ENCODE data around the gene SYT11. TPM values are rescaled to one million over a fixed set of nuclear protein-coding genes. Genes with fewer than 3 reads are reported as not detected.

Gene SYT11
- total and polyA plus RNA-seq, 2 of the 8 experiments (the other 6 are each of a cell fraction or from before 2014, with no cell fraction given) = 7.2 to 9.6 TPM

GRCh38 chr1:155877945-155878344 lies 18.6 kb downstream of the SYT11 start:
- ChIA-PET POLR2A (ENCODE audit: partially characterized antibody) (interaction anchor here (1.1 to 1.5 kb wide), 3 partner anchors 14 to 34 kb away, joined by 3 read pairs; no protein-coding TSS in a partner anchor), CTCF (ENCODE audit: partially characterized antibody) (interaction anchor here (0.5 to 1.1 kb wide), 3 partner anchors 12 to 66 kb away, joined by 3 to 5 read pairs (median 3); no protein-coding TSS in a partner anchor)
- Histone ChIP-seq H4K5ac (ENCODE audit: insufficient read length, low read depth, low read length) (no peak overlapping the region), H3K9me3 (ENCODE audit: insufficient read depth in 2 of 2, low read depth in 1 of 2, low read length in 1 of 2) (no peaks in the 10 kb centered on the region), H4K91ac (replicated peaks; ENCODE audit: insufficient read length, low read length) (no peak overlapping the region), H3K18ac (ENCODE audit: extremely low read depth, low read length) (no peak overlapping the region), H2BK20ac (ENCODE audit: low read length) (no peak overlapping the region), H3K4me1 (replicated peaks in 1 of 4; ENCODE audit: control insufficient read depth in 3 of 4, insufficient read depth in 4 of 4, low read length in 3 of 4) (no peaks in the 10 kb centered on the region), H3K9ac (replicated peaks in 1 of 4; ENCODE audit: extremely low read depth in 1 of 4, low read depth in 3 of 4, low read length in 3 of 4) (no peak overlapping the region), H4K8ac (ENCODE audit: extremely low read depth, insufficient read depth, low read length) (no peak overlapping the region), H3K36me3 (ENCODE audit: control insufficient read depth in 2 of 4, insufficient read depth in 4 of 4, low read length in 3 of 4) (no peaks in the 10 kb centered on the region), H3K23ac (ENCODE audit: insufficient read length) (no peak overlapping the region), H4K20me1 (replicated peaks in 1 of 2; ENCODE audit: control insufficient read depth in 1 of 2, insufficient read depth in 2 of 2, low read length in 2 of 2) (no peaks in the 10 kb centered on the region), H3K4me2 (ENCODE audit: insufficient read depth in 1 of 2, low read depth in 2 of 2, low read length in 2 of 2) (no peak overlapping the region), H3K23me2 (ENCODE audit: low read depth, low read length) (no peaks in the 10 kb centered on the region), H3K27me3 (replicated peaks in 1 of 4; ENCODE audit: control insufficient read depth in 3 of 4, extremely low read depth in 1 of 4, insufficient read depth in 3 of 4, low read length in 3 of 4) (no peaks in the 10 kb centered on the region), H3K4ac (replicated peaks; ENCODE audit: insufficient read length, low read depth, low read length) (no peak overlapping the region), H3K79me1 (ENCODE audit: low read depth, low read length) (no peaks in the 10 kb centered on the region), H2AFZ (ENCODE audit: low read length) (no peak overlapping the region), H2BK12ac (ENCODE audit: low read depth, low read length) (0 out of 2 replicates have a peak overlapping the region, but pooled peaks have one; percentile 5), H3K56ac (replicated peaks; ENCODE audit: insufficient read length, low read depth, low read length) (no peak overlapping the region), H3K14ac (ENCODE audit: insufficient read length) (no peak overlapping the region), H2BK120ac (replicated peaks; ENCODE audit: low read depth, low read length) (no peak overlapping the region), H2BK5ac (ENCODE audit: low read depth, low read length) (no peak overlapping the region), H3K4me3 (ENCODE audit: extremely low read depth in 1 of 4, insufficient read depth in 2 of 4, low read depth in 3 of 4, low read length in 4 of 4) (no peak overlapping the region), H2AK5ac (ENCODE audit: low read depth, low read length) (no peak overlapping the region), H3K79me2 (ENCODE audit: control insufficient read depth in 1 of 2, insufficient read depth in 2 of 2, low read length in 2 of 2) (no peaks in the 10 kb centered on the region), H2BK15ac (ENCODE audit: low read length) (no peak overlapping the region), H3K27ac (ENCODE audit: low read depth, low read length) (no peak overlapping the region)
- DNase-seq (ENCODE audit: low read depth in 1 of 2, low spot score in 2 of 2) (no peak), FAIRE-seq (no peak)
- 95% methylated on average over 2 of the region's 2 CpGs; no CpG with 5 or more reads in 1 of the 2 experiments for WGBS, 2 experiments (ENCODE audit: extremely low coverage in 1 of 2, insufficient coverage in 1 of 2, insufficient read length in 1 of 2, insufficient replicate concordance in 2 of 2, low coverage in 1 of 2, low lambda C conversion rate in 2 of 2, missing lambda C conversion rate in 1 of 2)
- TF ChIP-seq KDM5A (IDR thresholded peaks at IDR 0.05; ENCODE audit: low read length) (no peak), EP300 (IDR thresholded peaks at IDR 0.05; ENCODE audit: borderline replicate concordance in 1 of 2, low read depth in 2 of 2, low read length in 2 of 2) (no peak), ZNF274 (IDR thresholded peaks at IDR 0.05; ENCODE audit: borderline replicate concordance, extremely low read depth, low read length) (no peak), CTCF (IDR thresholded peaks at IDR 0.05; ENCODE audit: control extremely low read depth in 1 of 3, insufficient read depth in 1 of 3, low read depth in 1 of 3, low read length in 3 of 3) (no peak), RNF2 (IDR thresholded peaks at IDR 0.05; ENCODE audit: borderline replicate concordance, low read depth, low read length, missing control alignments, poor library complexity, severe bottlenecking) (no peak), JUND (IDR thresholded peaks at IDR 0.05; ENCODE audit: low read length) (no peak)
